Tibial nerve (tissue), 4 donors: ENCODE results near the gene CDH7.

Experiments used
- CTCF ChIP-seq, 5 experiments: fragments of 200-600 bp in 3 of 5; fragments of 450-650 bp in 2 of 5; sonication (generic) in 3 of 5; IDR thresholded peaks; one replicate each; pipeline ENCODE4 v1.5.1; 2016 to 2019; ENCODE audit warnings: antibody characterized with exemption in 5 of 5, mild to moderate bottlenecking in 3 of 5, moderate library complexity in 2 of 5
- EP300 ChIP-seq, 2 donors: sonication (generic); formaldehyde crosslinking; IDR thresholded peaks; one replicate each; pipeline ENCODE4 v1.6.1; 2017; ENCODE audit warnings: antibody characterized with exemption in 2 of 2, mild to moderate bottlenecking in 1 of 2
- POLR2A ChIP-seq, 2 donors: fragments of 450-650 bp; IDR thresholded peaks; one replicate each; pipeline ENCODE4 v1.6.1; 2017; ENCODE audit warnings: antibody characterized with exemption in 2 of 2, mild to moderate bottlenecking in 2 of 2, moderate library complexity in 2 of 2

- no peak for TF ChIP-seq CTCF (IDR thresholded peaks at IDR 0.05)
- TF ChIP-seq POLR2A (IDR thresholded peaks at IDR 0.05): no peak
- no peak for TF ChIP-seq EP300 (IDR thresholded peaks at IDR 0.05)
These were observed 171.3 kb downstream of the CDH7 start for GRCh38 chr18:65922103-65922502.
